HG03342 (cell line): ENCODE data around the gene FAM236B.
"Not testable (repeated sequence)": the region's sequence is repeated elsewhere in the genome, so short reads cannot be mapped to it uniquely, and the experiment has no call there.

Source experiments
- ATAC-seq: cut with Tn5 transposase; IDR thresholded peaks from one replicate; pipeline ENCODE4 v1.9.1; 2021; ENCODE audit warnings: mild to moderate bottlenecking, moderate library complexity; ENCODE audit not compliant: unreplicated experiment

The FAM236B gene

GRCh38 chrX:72782560-72782959, at the start of gene FAM236B:
TSS of gene FAM236B (minus strand) at chrX:72782660. CDS start at chrX:72782560, 100 bp downstream.
- ATAC-seq, result not testable (repeated sequence)

GRCh38 chrX:72830701-72831100, 48.2 kb upstream of the FAM236B start:
- not testable (repeated sequence) for ATAC-seq

DNA sequence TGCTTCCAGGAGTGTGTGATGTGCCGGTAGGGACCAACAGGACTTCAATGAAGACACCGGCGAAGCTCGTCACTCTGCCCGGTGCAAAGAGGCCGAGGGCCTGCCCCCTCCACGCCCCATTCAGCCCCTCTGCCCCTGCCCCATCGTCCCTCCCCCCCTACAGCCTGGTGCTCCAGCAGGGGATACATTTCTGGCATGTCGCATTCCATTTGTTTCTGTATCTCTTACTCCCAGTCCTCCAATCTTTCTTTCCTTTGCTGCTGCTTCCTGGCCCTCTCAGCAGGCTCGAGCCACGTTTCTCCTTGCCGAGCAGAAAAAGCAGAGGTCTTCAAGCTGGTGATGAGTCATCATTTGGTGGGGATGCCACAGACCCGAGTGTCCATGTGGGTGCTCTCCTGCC, 25.6 kb upstream of the FAM236B start, which contains the start of gene FAM236D:
TSS of gene FAM236D (minus strand) at position 101 of the 400 bp plus-strand sequence. CDS start at position 1, 100 bp downstream.
- ATAC-seq, result not testable (repeated sequence)

DNA sequence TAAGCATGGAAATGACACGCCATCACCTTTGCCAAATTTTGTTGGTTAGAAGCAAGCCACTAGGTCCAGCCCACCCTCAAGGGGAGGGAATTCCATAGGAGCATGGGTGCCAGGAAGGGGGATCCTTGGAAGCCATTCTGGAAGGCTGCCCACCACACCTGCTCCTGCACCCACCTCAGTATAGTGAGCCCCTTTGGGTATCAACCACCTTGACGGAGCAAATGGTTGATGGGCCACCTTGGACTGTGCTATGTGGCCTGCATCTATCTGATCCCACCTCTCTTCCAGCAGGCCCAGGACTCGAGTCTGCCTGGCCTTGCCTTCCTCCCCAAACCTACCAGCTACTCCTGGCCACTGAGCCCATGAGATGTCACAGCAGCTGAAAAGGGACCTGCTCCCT, 7.9 kb upstream of the FAM236B start:
- not testable (repeated sequence) for ATAC-seq

- not testable (repeated sequence) for ATAC-seq
Measured at GRCh38 chrX:72788142-72788541, 5.7 kb upstream of the FAM236B start.

- not testable (repeated sequence) for ATAC-seq
Measured at GRCh38 chrX:72783964-72784363, 1.5 kb upstream of the FAM236B start.

DNA sequence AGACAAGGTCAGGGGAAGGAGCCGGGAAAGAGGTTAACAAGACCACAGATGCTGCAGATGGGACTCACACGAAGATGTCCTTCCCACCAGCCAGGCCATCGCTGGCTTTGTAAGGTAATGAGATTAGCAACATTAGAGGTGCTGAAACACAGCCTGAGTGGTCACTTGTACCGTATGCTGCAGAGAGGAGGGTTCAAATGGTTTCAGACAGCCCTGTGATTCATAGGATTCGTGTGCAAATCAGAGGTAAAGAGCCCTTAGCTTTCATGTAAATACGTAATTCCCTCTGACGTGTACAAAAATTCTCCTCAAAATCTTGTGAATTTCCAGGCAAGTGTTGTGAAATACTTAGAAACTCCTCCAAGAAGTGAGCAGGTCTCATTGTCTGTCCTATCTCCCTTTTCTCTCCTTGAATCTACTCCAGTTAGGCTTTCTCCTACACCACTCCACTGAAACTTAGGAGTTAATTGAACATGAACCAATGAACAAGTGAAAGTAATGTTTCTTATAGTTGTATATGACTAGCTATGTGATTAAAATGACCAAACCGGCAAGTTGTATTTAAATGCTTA, 991 bp upstream of the FAM236B start:
- ATAC-seq, result not testable (repeated sequence)

- not testable (repeated sequence) for ATAC-seq
Measured at GRCh38 chrX:72778146-72778545, 4.3 kb downstream of the FAM236B start.

DNA sequence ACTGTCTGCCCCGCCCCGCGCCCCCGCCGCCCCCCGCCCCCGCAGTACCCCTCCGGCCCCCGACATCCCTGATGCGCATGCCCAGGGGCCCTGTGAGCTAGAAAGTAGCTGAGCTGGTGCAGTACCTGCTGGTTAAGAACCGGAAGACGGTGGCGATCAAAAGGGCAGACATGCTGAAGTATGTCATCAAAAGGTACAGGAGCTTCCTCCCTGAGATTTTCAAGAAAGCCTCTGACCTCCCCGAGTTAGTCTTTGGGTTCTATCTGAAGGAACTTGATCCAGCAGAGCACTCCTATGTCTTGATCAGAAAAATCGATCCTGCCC, 5.0 kb downstream of the FAM236B start:
- peak; percentile 57 for ATAC-seq

DNA sequence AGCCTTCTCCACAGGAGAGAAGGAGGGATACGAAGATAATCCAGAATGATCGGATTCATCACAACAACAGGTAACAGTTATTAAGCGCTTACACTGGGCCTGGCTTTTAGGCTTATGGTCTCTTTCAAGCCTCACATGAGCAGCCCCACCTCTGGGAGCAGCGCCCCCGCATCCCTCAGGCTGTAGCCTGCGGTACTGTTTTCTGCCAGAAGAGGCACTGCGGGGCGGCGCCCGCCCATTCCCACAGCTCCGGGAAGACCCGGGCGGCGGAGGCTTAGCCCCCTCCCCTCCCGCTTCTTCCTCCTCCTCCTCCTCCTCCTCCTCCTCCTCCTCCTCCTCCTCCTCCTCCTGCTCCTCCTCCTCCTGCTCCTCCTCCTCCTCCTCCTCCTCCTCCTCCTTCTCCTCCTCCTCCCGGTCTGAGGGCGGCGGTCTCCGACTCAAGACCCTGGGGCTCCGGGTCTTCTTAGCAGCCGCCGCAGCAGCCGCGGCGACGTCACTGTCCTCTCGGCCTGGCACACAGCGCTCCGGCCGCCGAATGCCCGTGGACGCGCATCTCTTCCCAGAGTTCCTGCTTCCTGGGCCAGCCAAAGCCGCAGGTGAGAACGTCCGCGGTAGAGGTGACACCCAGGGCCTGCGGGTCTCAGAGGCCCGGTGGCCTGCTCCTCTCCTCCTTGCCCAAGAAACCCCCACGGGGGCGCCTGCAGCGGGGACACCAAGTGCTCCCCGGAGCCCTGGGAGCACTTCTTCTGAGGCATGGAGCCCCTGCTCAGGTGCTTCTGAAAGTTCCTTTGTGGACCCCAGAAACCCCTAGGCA, 5.6 kb downstream of the FAM236B start, which contains the start of gene DMRTC1B:
TSS of gene DMRTC1B (plus strand) at position 238 of the 814 bp plus-strand sequence. CDS start 68,246 bp downstream, outside the sequence.
- peak; percentile 85 for ATAC-seq

GRCh38 chrX:72760454-72760853, 22.0 kb downstream of the FAM236B start:
- ATAC-seq, result not testable (repeated sequence)

- ATAC-seq, result not testable (repeated sequence)
Measured at GRCh38 chrX:72748545-72748944, 33.9 kb downstream of the FAM236B start.

DNA sequence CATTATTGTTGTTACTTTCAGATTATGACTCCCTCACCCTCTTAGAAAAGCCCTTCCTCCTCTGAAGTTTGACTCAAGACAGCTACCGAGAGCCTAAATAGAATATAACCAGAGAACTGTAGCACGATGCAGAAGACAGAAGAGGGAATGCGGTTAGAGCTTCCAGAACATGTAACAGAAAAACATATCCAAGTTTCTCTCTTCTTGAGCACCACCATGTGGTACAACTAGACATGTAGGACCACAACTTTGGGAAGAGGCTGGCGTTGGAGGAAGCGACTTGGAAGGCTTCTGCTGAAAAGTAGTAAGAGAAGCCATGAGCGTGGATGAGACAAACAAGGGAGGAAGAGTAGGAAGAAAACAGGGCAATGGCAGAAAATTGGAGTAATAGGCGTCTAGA, 36.9 kb downstream of the FAM236B start:
- not testable (repeated sequence) for ATAC-seq

- no peak for ATAC-seq
Measured at GRCh38 chrX:72735561-72735960, 46.9 kb downstream of the FAM236B start.

DNA sequence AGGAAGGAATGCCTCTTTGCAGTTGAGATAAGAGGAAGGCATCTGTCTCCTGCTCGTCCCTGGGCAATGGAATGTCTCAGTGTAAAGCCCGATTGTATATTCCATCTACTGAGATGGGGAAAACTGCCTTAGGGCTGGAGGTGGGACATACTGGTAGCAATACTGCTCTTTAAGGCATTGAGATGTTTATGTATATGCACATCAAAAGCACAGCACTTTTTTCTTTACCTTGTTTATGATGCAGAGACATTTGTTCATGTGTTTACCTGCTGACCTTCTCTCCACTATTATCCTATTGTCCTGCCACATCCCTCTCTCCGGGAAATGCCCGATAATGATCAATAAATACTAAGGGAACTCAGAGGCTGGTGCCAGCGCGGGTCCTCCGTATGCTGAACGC, 48.8 kb downstream of the FAM236B start:
- not testable (repeated sequence) for ATAC-seq
